Measurements from ENCODE around the gene TMEM222.

TMEM222 gene

DNA sequence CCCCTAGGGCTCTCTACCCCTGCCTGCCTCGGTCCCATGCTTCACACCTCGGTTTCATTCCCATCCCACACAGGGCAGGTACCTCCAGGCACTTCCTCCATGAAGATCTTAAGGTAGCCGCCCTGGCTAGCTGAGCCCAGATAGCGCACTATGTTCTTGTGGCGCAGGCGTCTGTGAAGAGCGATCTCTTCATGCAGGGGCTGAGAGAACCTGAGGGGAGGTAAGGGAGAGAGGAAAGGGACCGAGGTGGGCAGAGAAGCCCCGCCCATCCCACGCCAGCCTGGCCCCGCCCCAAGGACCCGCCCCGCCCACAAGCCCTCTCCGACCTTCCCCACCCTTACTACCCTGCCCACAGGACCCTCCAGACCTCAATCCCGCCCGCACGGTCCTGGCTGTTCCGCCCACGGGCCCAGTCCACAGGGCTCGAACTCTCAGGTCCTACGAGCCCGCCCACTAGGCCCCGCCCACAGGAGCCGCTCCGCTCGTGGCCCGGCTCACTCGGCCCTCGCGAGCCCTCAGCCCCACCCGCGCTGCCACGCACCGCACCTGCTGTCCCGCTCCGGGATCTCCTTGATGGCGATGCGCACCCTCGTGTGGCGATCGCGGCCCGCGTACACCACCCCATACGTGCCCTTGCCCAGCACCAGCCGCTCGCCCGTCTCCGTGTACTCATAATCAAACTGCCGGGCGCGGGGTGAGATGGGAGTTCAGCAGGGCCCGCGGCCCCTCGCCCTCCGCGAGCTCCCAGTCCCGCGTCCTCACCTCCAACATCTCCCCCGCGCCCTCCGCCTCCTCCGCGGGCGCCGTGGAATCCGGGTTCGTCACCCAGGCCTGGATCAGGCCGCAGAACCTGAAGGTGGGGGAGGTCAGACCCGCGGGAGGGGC lies 38.4 kb downstream of the TMEM222 start:
- peak in 1 of 4 experiments; percentile 40 for DNase-seq

DNA sequence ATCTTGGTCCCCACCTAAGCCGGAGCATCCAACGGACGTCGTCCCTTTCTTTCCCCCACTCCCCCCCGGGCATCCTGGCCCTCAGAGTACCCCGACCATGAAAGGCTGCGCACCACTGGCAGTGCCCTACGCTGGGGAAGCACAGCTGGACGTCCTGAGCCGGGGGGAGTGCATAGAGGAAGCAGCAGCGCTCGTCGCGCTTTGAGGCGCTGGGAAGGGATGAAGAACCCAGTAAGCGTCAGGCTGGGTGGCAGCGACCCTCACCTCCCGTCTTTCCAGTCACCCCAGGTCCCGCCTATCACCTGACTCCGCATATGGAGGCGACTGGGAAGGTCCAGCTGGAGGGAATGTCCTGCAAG lies 39.1 kb downstream of the TMEM222 start:
- DNase-seq: no peak

DNA sequence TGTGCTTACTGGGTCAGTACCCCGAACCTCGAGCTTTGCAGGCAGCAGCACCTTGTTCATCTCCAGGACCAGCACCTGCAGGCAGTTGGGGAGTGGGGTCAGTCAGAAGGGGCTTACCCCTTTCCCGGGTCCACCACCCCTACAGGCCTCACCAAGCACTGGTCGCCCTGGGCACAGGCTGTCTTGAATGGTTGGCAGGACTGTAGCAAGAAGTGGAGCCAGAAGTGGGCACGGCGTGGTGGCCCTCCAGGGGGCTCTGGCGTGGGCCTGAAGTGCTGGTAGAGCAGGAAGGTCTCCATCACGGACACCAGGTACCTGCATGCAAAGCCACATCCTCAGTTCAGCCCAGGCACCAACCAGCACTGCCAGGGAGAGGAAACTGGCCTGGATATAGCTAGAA lies 39.6 kb downstream of the TMEM222 start:
- DNase-seq: no peak

DNA sequence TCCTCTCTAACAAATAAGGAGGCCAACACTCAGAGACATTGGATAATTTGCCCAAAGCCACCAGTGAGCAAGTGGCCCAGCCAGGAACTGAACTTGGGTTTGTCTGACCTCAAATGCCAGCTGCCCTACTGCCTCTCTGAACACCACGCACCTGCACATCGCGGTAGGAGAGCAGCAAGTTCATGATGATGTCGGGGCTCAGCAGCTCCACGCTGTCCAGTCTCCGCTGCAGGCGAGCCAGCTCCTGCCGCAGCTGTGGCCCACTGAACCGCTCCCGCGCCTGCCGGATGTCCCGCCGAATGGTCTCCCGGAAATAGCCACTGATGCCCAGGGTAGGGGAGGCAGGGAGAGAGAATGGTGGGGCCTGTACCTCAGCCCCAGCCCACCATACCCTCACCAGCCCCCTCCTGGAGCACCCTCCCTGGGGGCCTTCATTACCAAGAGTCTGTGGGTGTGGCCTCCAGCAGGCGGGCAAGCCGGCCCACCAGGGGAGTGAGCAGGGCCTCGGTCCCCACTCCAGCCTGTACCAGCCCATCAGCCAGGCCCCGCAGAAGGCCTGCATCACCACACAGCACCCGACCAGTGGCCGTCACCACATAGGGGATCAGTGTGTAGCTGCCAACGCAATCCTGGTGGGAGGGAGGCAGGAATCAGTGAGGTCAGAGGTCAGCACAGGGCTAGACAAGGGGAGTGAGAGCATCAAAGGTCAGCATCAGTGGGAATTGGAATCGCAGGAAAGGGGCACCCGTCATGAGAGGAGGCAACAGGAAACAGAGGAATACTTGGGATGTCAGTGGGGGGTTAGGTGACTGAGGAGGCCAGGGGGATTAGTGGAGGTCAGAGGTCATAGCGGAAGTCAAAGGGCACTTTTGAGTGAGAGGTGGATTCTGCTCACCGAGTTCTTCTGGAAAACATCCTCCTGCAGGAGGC lies 42.1 kb downstream of the TMEM222 start:
- DNase-seq: no peak

DNA sequence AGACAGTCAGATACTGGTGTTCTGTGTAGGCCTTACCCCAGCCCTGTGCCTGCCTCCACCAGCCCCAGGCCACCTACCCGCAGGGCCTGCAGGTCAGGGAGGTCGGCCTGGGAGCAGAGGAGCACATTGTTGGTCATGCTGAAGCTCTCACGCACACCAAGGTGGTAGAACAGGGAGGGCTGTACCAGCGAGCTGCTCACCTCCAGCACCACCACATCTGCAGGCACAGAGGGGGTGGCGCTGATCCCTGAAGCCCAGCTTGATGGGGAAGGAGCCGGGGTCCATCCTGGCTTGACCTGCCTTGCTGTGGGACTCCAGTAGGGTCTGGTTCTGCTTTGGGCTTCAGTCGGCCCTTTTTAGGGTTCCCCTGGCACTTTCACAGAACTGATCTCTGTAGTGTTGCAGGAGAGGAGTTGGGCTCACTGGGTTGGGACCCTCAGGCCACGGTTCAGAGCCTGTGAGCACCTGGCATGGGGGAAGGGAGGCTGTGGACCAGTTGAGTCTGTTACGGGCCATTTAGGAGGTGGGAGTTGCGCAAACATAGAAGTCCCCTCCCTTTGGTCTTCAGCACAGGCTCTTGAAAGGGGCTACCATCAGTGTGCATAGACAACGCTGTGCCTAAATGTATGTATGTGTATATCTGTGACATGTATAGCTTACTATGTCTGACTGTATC lies 42.9 kb downstream of the TMEM222 start:
- DNase-seq: no peak

DNA sequence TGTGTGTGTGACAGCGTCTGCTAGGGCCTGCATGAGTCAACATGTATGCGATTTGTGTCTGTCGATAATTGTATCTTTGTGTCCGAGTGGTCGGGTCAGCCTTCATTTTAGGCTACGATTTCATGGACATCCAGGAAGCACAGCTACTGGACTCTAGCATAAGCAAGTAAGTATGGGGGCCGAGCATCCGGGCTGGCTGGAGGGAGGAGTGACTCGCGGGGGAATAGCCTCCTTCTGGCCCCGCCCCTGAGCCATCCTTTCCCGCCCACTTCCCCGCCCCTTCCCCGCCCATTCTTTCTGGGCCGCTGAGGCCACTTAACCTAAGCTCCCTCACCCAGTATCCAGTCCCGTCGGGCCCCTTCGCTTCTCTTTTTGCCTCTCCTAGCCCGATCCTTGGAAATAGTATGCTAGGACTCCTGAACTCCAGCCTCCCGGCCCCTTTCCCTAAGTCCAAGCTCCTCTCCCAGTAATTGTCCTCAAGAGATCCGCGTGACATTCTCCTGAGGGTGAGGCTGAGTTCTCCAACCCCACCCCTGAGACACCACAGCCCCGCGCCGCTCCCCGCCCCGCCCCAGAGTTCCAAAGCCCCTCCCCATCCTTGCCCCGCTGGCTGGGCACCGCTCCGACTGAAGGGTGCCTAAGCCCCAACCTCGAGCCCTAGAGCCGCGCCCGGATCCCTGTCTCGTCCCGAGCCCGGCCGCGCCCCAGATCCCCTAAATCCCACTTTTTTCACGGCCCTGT lies 43.6 kb downstream of the TMEM222 start:
- peak; percentile 45 to 69 (median 56) for DNase-seq

DNA sequence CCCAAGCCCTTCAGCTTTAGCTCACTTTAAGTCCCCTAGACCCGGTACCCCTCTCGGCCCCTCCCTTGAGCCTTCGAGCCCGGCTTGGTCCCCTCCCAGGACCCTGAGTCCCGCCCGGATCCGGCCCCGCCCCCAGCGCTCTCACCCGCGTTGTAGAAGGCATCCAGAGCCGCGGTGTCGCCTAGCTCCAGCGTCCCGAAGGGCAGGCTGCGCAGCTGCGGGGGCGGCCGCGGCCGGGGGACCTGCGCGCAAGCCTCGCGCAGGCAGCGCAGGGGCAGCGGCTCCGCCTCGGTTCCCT lies 44.1 kb downstream of the TMEM222 start:
- DNase-seq: peak; percentile 34 to 53 (median 46)

DNA sequence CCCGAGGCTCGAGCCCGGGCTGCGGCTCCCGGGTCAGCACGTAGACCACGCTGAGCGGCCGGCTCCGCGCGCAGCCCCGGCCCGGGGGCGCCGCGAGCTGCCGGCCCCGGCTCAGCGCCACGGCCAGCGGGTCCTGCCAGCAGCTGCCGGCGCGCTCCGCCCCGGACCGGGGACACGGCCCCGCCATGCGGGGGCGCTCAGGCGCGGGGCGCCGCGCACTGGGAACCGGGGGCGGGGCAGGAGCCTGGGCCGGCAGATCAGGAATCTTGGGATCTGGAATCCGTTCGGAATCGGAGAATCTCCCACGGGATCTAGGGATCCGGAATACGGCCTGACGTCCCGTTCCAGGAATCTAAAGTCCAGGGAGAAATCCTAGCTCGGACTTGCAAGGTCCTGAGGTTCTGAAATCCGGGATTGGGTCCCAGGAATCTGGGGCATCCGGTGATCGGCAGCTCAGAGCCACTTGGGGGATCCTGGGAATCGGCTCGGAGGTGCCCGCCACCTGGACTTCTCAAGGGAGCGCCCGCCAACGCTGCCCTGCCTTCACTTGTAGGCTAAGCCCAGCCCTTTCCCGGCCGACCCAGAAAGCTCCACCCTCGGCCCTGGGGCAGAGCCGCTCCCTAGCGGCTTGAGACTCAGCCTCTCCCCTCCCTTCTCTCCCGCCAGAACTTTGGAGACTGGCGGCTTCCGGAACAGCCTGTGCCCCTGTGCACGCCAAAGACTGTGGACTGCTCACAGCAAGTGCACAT lies 44.6 kb downstream of the TMEM222 start, which contains the start of gene MAP3K6:
Gene MAP3K6, minus strand, starts transcription at position 551 of the 749 bp plus-strand sequence. Its CDS starts 364 bp downstream, at position 187.
- no peak for DNase-seq

DNA sequence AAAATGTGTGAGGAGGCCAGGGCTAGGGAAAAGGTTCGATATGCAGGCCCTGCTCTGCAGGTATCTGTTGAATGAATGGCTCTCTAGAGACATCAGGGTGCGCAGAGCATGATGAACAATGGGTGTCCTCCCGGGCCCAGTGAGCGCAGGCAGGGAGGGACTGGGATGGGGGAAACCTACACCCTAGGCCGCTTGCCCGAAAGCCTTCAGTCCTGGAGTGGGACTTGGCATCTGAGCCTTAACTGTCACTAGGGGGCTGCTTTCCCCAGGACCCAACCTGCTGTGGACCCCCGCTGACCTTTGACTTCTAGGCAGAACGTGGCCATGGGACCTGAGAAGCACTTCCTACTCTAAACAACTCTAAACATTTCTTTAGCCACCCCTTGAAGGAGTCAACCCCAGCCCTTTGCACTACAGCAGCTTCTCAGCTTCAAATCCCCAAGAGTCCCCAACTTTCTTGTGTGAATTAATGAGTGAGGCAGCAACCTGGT lies 45.2 kb downstream of the TMEM222 start:
- DNase-seq: no peak

DNA sequence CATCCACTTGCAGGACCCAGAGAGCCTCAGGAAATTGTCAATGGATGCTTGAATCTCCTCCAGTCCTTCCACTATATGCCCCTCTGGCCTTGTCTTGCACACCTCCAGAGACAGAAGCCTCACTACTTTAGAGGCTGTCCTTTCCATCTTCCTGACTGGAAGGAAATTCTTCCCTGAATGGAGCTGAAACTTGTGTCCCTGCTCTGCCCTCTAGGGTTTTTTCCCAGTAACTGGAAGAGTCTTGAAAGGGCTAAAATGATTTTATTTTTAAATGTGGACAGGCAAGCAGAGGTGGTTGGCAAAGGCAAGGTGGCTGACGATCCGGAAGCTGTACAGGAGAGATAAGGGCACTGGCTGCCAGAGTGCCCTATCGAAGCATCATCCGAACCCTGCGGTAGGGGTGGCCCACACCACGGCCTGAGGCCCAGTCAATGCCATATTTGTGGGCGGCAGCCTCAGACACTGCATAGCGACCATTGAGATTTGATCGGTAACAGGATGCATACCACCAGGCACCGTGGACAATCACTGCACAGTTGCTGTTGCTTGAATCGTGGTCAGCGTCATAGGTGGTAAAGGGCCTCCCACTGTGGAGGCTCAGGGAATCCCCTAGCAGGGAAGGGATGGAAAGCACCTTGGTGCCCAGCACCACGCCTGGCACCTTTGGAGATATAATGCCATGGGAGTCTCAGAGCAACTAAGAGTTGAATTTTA lies 47.1 kb downstream of the TMEM222 start:
- DNase-seq: no peak

DNA sequence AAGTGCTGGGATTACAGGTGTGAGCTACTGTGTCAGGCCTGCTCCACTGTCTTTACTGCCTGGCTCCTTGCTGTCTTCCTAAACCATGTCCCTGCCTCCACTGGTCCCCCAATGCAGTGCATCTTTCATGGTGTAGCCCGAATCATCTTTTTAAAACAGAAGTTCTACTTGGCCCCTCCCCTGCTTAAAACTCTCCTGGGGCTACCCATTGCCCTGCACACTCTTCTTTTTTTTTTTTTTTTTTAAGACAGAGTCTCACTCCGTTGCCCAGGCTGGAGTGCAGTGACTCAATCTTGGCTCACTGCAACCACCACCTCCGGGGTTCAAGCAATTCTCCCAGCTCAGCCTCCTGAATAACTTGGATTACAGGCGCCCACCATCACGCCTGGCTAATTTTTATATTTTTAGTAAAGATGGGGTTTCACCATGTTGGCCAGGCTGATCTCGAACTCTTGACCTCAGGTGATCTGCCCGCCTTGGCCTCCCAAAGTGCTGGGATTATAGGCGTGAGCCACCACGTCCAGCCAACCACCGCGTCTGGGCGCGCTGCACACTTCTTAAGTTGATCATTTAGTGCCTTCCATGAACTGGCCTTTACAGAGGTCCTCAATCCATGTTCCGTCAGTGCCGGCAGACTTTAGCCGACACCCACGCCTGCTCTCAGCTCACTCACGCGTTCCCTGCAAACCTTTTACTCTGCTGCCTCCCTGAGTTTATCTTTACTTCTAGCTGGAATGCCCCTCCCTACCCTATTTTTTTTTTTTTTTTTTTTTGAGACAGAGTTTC lies 50.3 kb downstream of the TMEM222 start:
- DNase-seq: no peak

DNA sequence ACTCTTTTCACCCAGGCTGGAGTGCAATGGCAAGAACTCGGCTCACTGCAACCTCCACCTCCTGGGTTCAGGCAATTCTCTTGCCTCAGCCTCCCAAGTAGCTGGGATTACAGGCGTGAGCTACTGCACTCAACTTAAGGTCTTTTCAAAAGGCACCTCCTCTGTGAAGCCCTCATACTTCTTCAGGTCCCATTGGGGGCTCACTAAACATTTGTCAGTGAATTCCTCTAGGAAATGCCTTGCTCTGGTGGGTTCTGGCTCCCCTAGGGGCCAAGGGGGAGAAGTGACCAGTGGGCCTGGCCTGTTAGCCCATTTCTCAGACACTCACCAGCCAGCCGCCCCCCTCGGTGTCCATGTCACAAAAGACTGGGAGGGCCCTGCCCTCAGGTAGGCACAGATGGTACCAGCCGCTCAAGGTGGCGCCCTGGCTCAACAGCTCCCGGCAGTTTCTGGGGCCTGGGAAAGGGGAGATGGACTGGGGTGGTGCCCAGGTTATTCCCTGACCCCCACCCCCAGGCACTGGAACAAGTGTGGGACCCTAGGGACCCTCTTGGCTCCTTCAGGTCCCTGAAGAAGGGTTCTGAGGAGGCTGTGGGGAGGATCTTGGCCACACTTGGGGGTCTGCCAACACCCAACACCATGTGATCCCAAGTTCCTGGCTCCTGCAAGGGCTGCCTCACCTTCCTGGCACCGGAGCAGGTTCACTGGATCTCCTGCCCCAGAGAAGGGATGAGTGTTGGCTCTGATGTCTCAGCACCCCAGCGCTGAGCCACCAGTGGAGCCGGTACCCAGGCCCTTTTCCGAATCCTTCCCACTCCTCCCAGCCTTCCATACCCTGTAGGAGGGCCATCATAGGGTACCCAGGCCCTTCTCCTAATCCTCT lies 51.1 kb downstream of the TMEM222 start:
- DNase-seq: no peak

DNA sequence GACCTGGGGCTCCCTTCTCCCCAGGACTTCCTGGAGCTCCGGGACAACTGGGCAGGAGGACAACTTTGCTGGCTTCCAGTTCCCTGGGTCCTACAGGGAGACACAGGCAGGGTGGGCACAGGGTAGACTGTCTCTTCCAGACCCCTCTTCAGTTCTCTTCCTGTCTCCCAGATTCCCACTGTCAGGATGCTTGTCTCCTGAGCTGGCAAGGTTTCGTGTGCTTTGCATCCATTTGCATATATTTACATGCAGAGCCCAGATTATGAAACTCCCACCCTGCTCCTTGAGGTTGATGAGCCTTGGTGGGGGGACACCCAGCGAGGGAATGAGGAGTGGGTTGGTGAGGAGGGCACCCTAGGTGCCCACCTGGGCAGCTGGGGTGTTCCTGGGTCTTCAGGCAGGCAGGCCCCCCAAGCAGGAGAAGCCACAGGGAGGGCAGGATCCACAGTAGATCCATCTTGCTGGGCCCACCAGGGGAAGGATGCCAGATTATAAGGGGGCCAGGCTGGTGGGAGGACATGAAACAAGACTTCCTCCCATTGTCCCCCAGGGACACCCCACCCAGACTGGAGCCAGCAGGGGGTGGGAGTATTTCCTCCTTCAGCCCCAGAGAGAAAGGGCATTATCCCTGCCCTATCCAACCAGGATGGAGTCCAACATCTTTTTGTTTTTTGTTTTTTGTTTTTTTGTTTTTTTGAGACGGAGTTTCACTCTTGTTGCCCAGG lies 52.6 kb downstream of the TMEM222 start, which contains the start of gene FCN3:
Gene FCN3, minus strand, starts transcription at position 463 of the 725 bp plus-strand sequence. Its CDS starts 6 bp downstream, at position 457.
- no peak for DNase-seq

DNA sequence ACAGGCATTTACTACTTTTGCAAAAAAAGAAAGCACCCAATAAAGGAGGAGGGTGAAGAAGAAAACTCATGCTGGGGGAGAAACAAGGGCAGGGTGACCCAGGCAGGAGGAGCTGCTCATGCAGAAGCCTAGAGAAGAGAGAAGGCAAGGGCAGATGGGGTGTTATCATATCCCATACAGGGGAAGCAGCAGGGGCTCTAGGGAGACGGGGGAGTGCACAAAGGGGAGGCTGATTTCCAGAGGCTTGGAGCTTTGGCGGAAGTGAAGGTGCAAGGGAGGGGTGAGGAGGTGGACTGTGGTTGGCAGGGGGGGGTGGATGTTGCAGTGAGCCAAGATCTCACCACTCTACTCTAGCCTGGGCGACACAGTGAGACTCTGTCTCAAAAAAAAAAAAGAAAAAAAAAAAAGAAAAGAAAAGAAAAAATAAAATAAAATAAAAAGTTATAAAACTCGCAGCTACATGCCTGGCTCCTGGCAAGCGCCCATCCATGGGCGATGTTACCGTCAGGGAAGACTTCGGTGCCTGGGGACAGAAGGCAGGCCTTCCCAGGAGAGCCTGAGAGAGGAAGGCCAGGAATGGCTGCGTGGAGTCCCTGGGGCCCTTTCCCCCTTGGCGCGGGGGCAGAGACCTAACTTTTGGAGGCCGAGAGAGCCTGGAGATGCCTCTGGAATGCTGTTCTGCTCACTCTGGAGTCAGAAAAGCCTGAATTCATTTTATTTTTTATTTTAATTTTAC lies 56.0 kb downstream of the TMEM222 start:
- no peak for DNase-seq

DNA sequence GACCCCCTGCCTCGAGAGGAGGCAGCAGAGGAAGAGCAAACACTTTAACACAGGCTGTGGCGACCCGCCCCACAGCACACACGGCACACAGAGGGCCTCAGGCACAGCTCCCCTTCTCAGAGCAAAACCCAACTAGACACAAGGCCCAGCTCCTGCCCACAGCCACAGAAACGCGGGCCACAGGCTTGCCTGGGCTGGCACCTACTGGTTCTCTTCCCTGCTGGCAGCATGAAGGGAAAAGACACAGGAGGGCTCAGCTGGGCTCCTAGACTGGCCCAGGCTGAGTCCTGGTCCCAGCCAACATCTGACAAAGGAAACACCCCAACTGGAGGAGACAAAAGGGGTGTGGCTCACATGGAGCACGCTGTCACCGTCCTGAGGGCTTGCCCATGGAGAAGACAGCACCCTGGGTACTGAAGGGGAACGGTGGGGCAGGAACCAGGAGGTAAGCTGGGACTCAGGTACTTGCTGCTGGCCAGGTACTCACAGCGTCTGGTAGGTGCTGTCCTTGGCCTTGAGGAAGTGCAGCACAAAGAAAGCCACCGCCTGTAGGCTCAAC lies 57.7 kb downstream of the TMEM222 start:
- DNase-seq: no peak

DNA sequence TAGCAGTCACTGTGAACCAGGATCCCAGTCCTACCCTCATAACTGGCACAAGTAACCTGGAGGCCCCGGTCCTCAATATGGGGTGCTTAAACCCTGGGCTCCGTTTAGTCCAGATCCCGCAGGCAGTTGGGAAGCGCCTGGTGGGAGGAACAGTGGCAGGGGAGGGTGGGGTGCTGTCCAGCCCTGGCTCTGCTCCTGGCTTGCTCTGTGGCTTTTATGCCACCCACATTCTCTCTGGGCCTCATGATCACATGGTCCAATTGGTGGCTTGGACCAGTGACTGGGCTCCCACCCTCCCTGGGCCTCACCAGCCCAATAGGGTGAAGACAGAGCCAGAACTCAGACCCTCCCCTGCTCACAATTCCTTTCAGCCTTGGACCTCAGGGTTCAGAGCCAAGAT lies 58.3 kb downstream of the TMEM222 start:
- no peak for DNase-seq
